Activated CD4-positive, alpha-beta T cell treated with anti-CD3 and anti-CD28 coated beads for 4 hours (primary cell): ENCODE measurements around the gene SSR4.
"Not testable (repeated sequence)": the region's sequence is repeated elsewhere in the genome, so short reads cannot be mapped to it uniquely, and the experiment has no call there.

ENCODE experiments used
- DNase-seq, 2 donors: peaks; one replicate each; pipeline ENCODE4 v3.0.0-alpha.2; 2020

Gene SSR4

GRCh38 chrX:153806999-153807575 lies 12.6 kb downstream of the SSR4 start:
- DNase-seq = no peak

GRCh38 chrX:153807976-153808375 lies 13.5 kb downstream of the SSR4 start:
- DNase-seq = no peak

GRCh38 chrX:153812220-153812619 lies 17.8 kb downstream of the SSR4 start:
- no peak for DNase-seq

- DNase-seq = no peak
Measured at GRCh38 chrX:153813161-153813560, 18.7 kb downstream of the SSR4 start.

GRCh38 chrX:153814591-153815315 lies 20.3 kb downstream of the SSR4 start:
- DNase-seq = no peak

- DNase-seq = no peak
Measured at GRCh38 chrX:153816831-153817690, 22.6 kb downstream of the SSR4 start.

GRCh38 chrX:153818064-153818463 lies 23.6 kb downstream of the SSR4 start:
- not testable (repeated sequence) for DNase-seq

GRCh38 chrX:153818571-153819383 lies 24.3 kb downstream of the SSR4 start:
- DNase-seq = peak; percentile 37 to 40

- DNase-seq = no peak
Measured at GRCh38 chrX:153819384-153820040, 25.0 kb downstream of the SSR4 start.

- no peak for DNase-seq
Measured at GRCh38 chrX:153820601-153821000, 26.1 kb downstream of the SSR4 start.

- no peak for DNase-seq
Measured at GRCh38 chrX:153821066-153821465, 26.6 kb downstream of the SSR4 start.

GRCh38 chrX:153824348-153824747 lies 29.9 kb downstream of the SSR4 start:
- no peak for DNase-seq

- DNase-seq = no peak
Measured at GRCh38 chrX:153825042-153825441, 30.6 kb downstream of the SSR4 start.

GRCh38 chrX:153827016-153827415 lies 32.5 kb downstream of the SSR4 start:
- DNase-seq = no peak

GRCh38 chrX:153827903-153828302 lies 33.4 kb downstream of the SSR4 start:
- no peak for DNase-seq

GRCh38 chrX:153828308-153828707 lies 33.8 kb downstream of the SSR4 start:
- no peak for DNase-seq

- no peak for DNase-seq
Measured at GRCh38 chrX:153828723-153829548, 34.5 kb downstream of the SSR4 start.

- DNase-seq = no peak
Measured at GRCh38 chrX:153829549-153829798, 35.0 kb downstream of the SSR4 start.

- DNase-seq = peak in 1 of 2 donors; percentile 15
Measured at GRCh38 chrX:153829799-153830639, 35.6 kb downstream of the SSR4 start, which contains the start of gene PDZD4. Gene PDZD4, minus strand, starts transcription at chrX:153830544. Its CDS starts 246 bp downstream, at chrX:153830298.

- no peak for DNase-seq
Measured at GRCh38 chrX:153830640-153831428, 36.4 kb downstream of the SSR4 start.
